Activated gamma-delta T cell treated with anti-CD3 and anti-CD28 coated beads, Interleukin-2, amount 50 U/mL, for 16 hours (primary cell): ENCODE measurements around the gene VWC2L.

Experiments
- DNase-seq: peaks from one replicate; pipeline ENCODE4 v3.0.0-alpha.2; 2020; ENCODE audit warnings: low read depth

Gene VWC2L

DNA sequence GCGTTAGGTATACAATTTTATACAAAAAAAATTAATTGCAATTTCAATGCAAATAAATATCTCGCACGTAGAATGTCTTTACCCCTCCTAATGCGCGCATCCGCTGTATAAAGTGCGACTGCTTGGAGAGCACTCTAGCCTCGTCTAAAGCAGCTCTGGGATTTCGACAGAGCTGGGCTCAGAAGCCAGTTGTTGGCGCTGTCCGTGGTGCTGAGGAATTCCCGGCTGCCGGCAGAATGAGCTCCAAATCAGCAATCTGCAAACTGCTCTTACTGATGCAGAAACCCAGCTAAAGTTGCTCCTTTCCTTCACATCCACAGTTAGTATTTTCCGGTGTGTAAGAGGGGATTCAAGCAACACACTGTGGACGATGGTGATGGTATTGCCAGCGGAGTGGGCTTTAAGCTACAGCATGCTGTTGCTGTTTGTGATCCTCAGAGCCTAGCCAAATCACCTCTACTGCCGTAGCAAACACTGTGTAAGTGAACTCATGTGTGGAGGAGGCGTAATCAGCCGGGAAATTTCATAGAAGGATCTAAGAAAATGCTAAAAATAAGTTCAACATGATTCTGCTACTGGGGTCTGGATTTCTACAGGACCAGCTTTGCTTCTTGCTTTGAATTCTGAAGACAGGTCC lies at the start of gene VWC2L:
Gene VWC2L (plus strand): TSS at position 137 of the 637 bp plus-strand sequence. CDS start 3,140 bp downstream, outside the sequence.
- no peak for DNase-seq

DNA sequence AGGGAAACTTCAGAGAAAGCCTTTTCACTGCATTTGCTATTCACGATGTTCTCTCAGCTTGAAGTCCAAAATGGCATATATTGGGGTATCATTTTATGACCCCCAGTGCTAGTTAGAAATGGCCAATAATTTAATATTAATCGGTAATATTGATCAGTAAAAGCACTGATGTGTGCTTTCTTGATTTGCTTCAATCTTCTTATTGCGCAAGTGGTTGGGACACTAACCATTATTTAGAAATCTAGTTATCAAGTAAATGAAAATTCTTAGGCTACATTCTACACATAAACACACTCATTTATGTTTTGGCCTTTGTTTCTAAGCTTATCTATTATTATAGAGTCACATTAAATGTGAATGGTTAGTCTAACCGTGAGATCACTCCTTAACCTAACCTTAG lies 49.7 kb upstream of the VWC2L start:
- no peak for DNase-seq

DNA sequence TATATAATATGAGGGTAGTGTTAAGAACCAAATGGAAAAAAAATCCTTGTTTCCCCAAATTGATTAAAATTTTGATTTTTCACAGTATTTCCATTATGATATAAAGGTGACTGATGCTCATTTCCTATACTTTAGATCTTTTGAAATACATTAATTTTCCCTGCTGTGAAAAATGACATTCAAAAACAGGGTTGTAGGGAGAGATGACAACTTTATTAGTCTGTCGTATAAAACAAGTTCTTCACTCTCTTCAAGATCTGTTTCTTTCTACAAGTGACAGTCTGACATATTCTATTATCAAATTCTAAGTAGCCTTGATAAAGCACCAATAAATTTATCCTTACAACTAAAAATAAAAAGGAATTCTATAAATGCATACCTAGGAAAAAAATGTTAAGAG lies 45.3 kb upstream of the VWC2L start:
- no peak for DNase-seq

DNA sequence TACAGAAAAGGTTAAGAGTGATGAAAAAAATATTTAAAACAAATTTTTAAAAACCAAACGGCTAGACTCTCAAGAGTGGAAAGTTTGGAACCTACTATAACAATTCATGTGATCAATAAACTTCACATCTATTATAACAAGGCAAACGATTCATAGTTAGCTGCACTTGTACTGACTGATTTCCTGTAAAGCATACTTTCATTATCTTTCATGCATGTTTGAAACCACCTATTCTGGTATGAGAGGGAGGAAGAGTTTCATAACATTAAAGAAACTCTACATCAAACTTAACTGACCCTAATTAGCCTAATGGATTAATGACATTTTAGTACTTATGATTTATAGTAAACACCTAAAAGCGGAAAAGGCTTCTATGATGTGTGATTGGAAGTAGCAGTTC lies 43.7 kb upstream of the VWC2L start:
- no peak for DNase-seq

DNA sequence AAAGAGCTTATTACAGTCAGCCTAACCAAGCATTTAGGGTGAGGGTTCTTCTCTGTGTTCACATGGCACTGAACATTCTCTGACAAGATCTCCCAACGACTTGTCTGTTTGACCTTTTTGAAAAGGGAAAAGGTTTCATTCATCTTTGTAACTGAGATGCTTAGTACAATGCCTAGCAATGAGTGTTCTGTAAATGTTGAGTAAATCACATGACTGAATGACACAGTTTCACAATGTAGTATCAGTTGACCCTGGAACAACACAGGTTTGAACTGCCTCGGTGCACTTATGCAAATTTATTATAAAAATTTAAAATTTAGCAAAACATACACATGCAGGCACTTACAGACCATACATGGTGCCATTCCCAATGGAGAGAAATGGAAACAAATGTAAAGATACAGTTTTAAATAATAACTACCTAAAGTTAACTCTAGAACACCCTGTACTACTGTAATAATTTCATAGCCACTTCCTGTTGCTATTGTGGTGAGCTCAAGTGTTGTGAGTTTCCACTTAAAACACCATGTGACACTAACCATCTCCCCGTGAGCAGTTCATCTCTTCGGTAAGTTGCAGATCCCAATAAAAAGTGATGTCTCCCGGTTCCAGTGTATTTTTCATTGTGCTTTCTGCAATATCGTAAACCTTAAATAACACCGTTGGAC lies 34.1 kb upstream of the VWC2L start:
- no peak for DNase-seq

DNA sequence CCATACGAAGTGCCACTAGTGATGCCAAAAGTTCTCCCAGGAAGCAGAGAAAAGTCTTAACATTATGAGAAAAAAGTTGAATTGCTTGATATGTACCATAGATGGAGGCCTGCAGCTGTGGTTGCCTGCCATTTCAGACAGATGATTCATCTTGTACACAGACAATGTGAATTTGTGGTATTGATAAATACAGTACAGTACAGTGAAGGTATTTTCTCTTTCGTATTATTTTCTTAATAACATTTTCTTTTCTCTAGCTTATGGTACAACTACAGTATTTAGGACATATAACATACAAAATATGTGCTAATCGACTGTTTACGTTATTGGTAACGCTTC lies 33.6 kb upstream of the VWC2L start:
- DNase-seq = no peak

DNA sequence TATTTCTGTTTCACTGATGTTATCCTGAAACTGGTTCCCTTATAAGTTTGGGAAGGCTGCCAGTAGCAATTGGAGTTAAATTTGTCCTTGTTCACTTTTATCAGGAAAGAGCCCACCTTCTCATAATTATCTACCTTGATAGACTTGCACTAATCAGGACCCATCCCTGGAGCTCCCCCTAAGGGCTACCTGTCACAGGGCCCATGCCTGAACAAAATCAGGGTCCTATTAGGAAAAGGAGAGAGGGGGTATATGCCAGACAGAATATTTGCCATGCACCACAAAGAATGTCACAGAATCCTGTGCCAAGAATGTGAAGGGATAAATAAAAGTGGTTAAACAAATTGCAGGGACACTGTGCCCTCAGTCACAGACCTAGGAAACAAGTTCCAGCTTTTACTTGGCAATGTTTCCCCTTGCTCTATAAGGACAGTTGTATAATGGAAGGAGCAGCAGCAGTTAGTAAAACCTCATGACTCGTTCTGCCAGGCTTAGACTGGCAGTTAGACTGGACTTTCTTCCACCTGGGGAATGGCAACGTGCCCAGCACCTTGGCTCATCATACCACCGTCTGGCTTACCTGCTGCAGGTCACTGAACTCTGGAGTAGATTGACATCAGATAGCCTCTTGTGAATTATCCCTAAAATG lies 32.3 kb upstream of the VWC2L start:
- no peak for DNase-seq

DNA sequence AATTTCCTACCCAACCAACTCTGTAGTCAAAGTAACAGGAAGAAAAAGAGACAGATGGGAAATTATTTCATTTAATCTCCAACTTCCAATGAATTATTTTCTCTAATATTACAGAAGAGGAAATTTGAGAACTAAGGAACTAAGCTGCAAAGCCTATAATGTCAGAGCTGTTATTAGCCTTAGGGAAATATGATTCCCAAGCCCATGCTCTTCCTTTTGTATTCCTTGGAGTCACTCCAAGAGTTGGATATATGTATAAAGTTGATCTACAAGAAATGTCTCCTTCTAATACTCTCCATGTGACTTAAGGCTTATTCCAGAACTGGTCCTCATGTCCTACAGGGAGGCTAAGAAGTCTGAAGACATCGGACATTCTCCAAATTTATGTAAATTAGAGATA lies 31.6 kb upstream of the VWC2L start:
- DNase-seq = no peak

DNA sequence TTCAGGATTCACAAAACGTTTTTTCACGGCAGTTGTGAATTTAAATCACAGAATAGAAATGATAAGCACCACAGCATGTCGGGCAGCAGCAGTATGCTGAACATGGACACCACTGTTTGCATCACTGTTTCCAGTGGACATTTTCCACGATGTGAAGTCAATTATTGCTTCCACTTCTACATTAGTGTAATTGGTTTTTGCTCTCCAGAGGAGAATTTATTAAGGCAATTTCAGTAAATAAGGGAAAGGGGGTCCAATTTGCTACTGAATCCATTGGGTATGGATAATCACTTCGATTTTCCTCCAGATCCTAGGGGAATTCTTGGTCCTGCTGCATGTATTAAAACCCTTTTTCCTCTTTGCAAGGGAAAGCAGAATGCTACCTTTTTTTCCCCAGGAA lies 30.2 kb upstream of the VWC2L start:
- no peak for DNase-seq

DNA sequence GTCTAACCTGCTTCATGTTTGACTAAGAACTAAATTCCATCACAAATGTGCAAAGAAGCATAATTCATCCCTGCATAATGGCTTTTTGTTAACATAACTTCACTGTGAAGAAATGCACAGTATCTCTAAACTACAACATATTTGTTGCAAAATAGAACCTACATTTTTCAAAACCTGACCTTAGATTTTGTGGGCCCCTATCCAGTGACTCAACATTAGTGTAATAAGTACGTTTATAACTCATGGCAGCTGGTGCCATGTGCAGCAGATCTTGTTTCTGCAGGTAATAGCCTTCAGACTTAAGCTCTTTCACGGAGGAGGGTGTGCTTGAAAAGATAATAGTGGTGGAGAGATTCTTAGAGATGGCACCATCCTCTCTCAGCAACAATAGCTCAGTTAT lies 28.6 kb upstream of the VWC2L start:
- no peak for DNase-seq

DNA sequence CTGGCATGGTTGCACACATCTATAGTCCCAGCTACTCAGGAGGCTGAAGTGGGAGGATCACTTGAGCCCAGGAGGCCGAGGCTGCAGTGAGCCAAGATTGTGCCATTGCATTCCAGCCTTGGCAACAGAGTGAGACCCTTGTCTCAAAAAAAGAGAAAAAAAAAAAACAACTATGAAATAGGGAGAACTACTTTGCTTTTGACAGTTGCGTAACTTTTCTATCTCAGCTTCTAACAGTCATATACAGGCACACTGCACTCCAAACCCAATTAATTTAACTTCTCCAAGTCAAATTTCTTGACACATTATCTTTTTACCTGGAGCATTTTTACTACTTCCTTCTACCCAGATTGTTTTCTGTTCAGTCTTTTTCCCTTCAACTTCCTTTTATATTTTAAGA lies 24.1 kb upstream of the VWC2L start:
- no peak for DNase-seq

DNA sequence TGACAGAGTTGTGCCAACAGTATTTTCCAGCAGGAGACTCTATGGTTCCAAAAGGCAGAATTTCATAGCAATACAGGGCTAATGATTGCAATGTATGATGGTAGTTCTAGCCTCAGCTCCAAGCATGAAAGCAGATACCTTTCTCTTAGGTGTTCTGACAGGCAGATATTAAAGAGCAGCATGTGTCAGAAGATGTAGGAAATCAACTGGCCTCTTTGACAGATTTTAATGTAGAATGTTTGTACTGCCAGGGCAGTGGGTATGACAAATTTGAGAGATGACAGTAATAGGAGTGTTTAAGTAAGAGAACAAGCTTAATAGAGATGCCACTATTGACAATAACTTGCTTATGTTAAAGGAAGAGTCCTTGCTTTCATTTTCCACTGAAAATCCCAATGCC lies 21.5 kb upstream of the VWC2L start:
- DNase-seq = no peak

DNA sequence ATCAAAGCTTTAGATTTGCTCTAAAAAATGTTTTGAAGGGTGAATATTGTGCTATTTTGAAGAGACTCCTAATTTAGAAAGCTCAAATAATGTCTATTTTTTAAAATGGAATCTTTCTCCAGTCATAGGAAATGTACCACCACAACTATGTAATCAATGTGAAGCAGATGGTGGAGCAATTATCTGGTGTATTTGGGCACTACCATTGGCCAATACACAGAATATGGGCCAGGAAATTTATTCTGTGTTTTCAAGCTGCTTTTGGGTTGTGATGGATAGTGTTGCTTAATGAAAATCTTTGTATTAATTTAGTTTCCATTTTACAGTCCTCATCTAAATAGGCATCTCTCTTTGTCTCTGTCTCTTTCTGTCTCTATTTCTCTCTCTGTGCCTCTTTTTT lies 17.1 kb upstream of the VWC2L start:
- DNase-seq = no peak

DNA sequence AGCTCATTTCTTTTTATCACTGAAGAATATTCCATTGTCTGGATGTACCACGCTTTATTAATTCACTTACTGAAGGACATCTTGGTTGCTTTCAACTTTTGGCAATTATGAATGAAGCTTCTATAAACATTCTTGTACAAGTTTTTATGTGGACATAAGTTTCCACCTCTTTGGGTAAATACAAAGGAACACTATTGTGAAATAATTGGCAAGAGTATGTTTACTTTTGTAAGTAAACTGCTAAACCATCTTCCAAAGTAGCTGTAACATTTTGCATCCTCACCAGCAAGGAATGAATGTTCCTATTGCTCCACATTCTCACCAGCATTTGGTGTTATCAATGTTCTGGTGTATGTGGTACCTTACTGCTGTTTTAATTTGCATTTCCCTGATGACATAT lies 15.8 kb upstream of the VWC2L start:
- no peak for DNase-seq

DNA sequence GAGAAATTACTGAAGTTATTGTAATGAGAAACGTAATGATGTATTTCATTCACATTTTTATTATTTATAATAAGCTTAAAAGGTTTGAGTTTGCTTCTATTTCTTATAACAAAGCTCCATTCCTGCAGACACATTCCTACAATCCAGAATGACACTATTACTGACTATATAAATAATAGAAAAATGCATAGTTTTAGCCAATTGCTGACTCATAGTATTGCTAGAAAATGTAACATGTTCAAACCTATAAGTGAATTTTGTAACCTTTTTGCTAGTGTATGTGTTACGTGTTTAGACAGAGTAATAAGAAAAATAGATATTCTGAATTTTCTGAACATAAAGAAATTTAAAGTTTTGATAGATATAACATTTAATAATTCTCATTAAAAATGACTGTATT lies 9.3 kb upstream of the VWC2L start:
- no peak for DNase-seq

DNA sequence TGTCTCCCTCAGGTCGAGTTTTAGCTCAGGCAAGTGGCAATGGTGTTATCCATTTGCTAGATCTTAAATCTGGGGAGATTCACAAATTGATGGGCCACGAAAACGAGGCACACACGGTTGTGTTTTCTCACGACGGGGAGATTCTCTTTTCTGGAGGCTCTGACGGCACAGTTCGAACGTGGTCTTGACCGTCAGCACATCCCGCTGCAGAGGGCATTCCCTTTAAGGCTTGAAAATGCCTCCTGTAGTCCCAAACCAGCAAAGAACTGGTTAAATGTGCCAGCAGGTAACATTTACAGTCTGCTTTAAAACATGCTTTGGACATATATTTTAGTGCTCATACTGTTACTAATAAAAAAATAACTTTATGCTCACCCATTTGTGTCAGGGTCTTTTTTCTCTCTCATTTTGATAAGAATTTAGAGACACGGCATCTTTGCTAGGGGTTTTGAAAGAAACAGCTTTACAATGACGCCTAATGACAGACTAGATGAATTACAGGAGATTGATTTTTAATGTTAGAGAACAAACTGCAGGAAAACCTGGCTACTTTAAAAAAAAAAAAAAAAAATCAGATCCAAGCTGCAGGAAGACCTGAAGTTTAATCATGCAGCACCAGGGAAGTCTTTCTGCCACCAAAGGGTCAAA lies 602 bp upstream of the VWC2L start:
- DNase-seq = no peak

DNA sequence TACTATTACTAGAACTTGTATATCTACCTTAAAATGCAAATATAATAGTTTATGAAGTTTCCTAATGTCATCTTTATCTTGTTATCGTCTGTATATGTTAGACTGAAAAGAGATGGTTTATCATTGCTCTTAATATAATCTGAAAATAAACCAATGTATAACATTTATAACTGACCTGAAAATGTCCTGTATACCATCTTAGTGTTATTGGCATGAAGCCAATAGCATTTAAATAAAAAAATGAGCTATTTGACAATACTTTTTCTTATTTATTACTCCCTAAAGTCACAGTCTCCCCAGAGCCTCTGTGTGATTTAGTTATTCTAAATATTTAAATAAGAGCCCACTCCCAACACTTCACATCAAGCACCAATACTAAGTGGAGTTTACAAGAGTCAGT lies 1.8 kb downstream of the VWC2L start:
- no peak for DNase-seq

DNA sequence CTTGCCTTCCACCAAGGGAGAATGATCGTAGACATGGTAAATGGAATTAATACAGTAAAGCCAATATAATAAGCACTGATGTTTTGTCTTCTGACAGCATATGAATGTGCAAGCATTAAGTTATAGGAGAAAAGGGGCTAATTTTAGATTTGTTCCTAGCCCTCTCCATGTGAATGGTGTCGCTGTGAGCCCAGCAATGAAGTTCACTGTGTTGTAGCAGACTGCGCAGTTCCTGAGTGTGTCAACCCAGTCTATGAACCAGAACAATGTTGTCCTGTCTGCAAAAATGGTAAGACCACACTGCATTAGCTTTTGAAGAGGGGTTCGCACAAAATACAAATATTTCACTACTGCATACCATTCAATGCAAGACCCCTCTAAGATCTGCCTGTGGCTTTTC lies 25.6 kb downstream of the VWC2L start:
- no peak for DNase-seq

DNA sequence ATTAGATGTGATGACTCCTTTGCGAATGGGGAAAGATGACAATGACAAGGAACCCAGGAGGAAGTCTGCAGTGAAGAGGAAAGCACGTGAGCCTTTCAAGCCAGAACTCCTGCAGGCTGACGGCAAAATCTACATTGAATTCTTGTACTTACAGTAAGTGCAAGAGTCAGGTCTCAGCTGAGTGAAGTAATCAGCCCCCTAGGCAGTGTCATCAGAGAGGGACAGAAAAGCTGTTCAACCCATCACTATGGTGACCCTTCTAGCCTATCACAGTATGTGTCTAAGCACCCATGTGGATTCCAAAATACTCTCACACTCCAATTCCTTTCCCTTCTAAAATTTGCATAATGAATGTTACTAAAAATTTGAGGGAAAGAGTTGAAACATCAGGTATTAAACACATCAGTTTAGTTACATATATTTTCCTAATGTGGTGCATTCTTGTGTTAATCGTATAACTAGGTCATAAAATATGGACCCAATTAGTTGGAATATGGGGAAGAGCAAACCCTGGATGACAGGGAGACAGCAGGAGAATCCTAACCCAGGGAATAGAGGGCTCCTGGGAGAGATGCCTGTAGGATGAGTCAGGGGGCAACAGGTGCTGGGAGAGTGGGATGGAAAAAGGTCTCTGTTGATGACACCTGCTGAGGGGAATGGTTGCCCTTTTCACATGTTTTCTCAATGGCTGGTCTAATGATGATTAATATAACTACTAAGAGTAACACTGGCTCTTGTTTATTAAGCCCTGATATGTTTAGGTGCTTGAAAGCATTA lies 39.5 kb downstream of the VWC2L start:
- DNase-seq = no peak

DNA sequence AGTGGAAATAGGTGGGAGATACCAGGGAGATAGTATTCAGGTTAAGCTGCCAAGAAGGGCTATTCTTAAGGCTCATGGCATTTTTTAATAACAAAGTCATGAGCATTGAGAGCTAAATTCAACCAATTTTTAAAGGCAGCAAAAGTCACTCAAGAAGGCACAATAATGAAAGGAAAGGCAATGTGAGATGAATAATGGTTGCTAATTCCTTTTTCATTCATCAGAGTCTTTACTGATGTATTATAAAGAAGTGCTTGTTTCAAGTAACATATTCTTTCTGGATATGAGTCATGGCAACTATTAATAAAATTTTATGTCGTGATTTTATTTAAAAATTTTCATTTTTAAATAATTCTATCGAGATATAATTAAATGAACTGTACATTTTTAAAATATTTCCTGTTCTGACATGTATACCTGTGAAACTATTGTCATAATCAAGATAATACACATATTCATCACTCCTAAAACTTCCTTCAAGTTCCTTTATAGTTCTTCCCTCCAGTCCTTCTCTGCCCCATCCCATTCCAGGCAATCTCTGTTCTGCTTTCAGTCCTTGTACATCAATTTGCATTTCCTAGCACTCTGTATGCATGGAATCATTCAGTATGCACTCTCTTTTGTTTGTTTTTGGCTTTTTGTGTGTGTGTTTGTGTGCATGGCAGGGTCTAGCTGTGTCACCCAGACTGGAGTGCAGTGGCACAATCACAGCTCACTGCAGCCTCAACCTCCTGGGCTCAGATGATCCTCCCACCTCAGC lies 40.8 kb downstream of the VWC2L start:
- no peak for DNase-seq

DNA sequence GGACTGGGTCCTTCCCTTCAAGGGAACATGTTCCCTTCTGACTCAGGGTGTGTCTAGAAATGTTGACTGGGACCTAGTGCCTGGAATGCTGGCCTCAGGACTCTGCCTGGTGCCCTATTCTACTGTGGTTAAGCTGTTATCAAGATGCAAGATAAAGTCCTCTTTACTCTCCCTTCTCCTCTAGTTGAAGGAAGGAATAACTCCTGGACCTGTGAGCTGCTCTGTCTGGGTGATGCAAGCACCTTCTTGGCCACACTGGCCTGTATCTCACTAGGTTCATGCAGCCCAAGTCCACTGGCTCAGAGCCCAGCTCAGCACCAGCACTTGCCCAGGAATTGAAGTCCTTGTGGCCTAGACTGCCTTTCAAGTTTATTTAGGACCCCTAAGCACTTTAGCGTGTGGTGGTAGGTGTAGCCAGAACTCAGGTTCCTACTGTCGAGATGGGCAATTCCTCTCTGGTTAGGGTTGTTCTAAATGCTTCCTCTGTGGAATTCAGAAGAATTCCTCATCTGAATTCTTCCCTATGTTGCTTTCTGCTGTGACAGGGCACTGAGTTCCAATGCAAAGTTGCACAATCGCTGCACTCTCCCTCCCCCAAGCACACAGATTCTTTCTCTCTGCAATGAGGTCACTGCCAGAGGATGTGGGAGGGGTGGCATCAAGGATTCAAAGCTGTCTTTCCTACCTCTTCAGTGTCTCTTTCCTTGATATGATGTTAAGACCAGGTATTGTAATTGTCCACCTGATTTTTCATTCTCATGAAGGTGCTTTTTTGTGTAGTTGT lies 54.7 kb downstream of the VWC2L start:
- DNase-seq = no peak
